HCT116 (cell line): ENCODE data around the gene EEF1AKMT4. TPM values are rescaled to one million over a fixed set of nuclear protein-coding genes. Genes with fewer than 3 reads are reported as not detected.

ENCODE experiments used
- ATAC-seq: fragments of 200-7000 bp; cut with Tn5 transposase; 2 replicates; pipeline ENCODE4 v1.9.1; 2020; ENCODE audit warnings: mild to moderate bottlenecking, moderate library complexity
- BruUV-seq: library from RNA; stranded (reverse); fragments of 400-500 nt; replicated peaks from 2 replicates; lab custom pipeline; 2021; lab: Mats Ljungman, UMichigan
- CTCF ChIA-PET: fragments of 300-600 bp; sonication (Branson Sonifier 250); formaldehyde crosslinking; loops from one replicate; lab custom pipeline; 2021; ENCODE audit warnings: antibody characterized with exemption; lab: Charles Lee
- POLR2A ChIA-PET: fragments of 300-600, 350-600 bp; sonication (Branson Sonifier 250); formaldehyde crosslinking; loops from one replicate; lab custom pipeline; 2021; ENCODE audit warnings: antibody characterized with exemption; lab: Charles Lee
- RAD21 ChIA-PET, 2 experiments: fragments of 300-600 bp; sonication (Branson Sonifier 250); formaldehyde crosslinking; loops; one replicate each; lab custom pipeline; 2023; ENCODE audit warnings: low total read pairs in 2 of 2; ENCODE audit not compliant: uncharacterized antibody in 2 of 2, unreplicated experiment in 2 of 2, low non-redundant PET in 1 of 2; lab: Charles Lee
- DNase-seq: peaks from one replicate; pipeline ENCODE4 v3.0.0-alpha.2; 2010; ENCODE audit warnings: low read depth, low spot score
- H2AFZ ChIP-seq: fragments of 200-600 bp; shearing (Covaris generic), sonication (generic); 2 replicates; pipeline ENCODE4 v1.6.1; 2017; ENCODE audit warnings: low read depth, mixed run types, mixed read lengths, antibody characterized with exemption, low read length; ENCODE audit not compliant: poor library complexity, severe bottlenecking
- H3K27ac ChIP-seq: 2 replicates; pipeline ENCODE4 v1.5.1; 2012; ENCODE audit warnings: low read depth, low read length
- H3K27me3 ChIP-seq: fragments of 200-600 bp; sonication (generic); 2 replicates; pipeline ENCODE4 v1.6.1; 2016; ENCODE audit warnings: mixed run types, low read length, mixed read lengths; ENCODE audit not compliant: insufficient read depth
- H3K36me3 ChIP-seq, 2 experiments: fragments of 200-500 bp in 1 of 2; fragments of 200-600 bp in 1 of 2; sonication (Bioruptor generic) in 1 of 2; sonication (generic) in 1 of 2; 2 replicates each; pipeline versions ENCODE4 v1.5.1 to v1.6.1; 2014 to 2016; ENCODE audit warnings: low read length in 2 of 2, inconsistent platforms in 1 of 2, mixed read lengths in 1 of 2, mixed run types in 1 of 2; ENCODE audit not compliant: insufficient read depth in 2 of 2, control insufficient read depth in 1 of 2
- H3K4me1 ChIP-seq, 2 experiments: fragments of 200-600 bp in 1 of 2; sonication (generic) in 1 of 2; 2 replicates each; pipeline versions ENCODE4 v1.5.1 to v1.6.1; 2012 to 2017; ENCODE audit warnings: low read length in 2 of 2, inconsistent platforms in 1 of 2, mild to moderate bottlenecking in 1 of 2, mixed read lengths in 1 of 2, mixed run types in 1 of 2, moderate library complexity in 1 of 2; ENCODE audit not compliant: insufficient read depth in 2 of 2, control insufficient read depth in 1 of 2
- H3K4me2 ChIP-seq: fragments of 200-600 bp; sonication (generic); 2 replicates; pipeline ENCODE4 v1.6.1; 2017; ENCODE audit warnings: mixed run types, low read length, mixed read lengths
- H3K4me3 ChIP-seq, 2 experiments: fragments of 200-600 bp in 1 of 2; sonication (generic) in 1 of 2; replicated peaks in 1 of 2; 2 replicates each; pipeline ENCODE4 v1.5.1; 2011 to 2016; ENCODE audit warnings: low read length in 2 of 2, control low read depth in 1 of 2, low read depth in 1 of 2, mild to moderate bottlenecking in 1 of 2, mixed read lengths in 1 of 2, mixed run types in 1 of 2
- H3K79me2 ChIP-seq: fragments of 200-600 bp; sonication (generic); 2 replicates; pipeline ENCODE4 v1.6.1; 2017; ENCODE audit warnings: mild to moderate bottlenecking, mixed run types, low read length, moderate library complexity, mixed read lengths; ENCODE audit not compliant: insufficient read depth
- H3K9ac ChIP-seq: fragments of 200-600 bp; sonication (generic); 2 replicates; pipeline ENCODE4 v1.6.1; 2016; ENCODE audit warnings: low read length, mixed read lengths
- H3K9me2 ChIP-seq: fragments of 200-600 bp; sonication (generic), shearing (Covaris generic); 2 replicates; pipeline ENCODE4 v1.6.1; 2017; ENCODE audit warnings: mixed run types, mild to moderate bottlenecking, moderate library complexity; ENCODE audit not compliant: insufficient read depth
- H3K9me3 ChIP-seq, 2 experiments: fragments of 200-500 bp in 1 of 2; fragments of 200-600 bp in 1 of 2; sonication (Bioruptor generic) in 1 of 2; sonication (generic) in 1 of 2; 2 replicates each; pipeline ENCODE4 v1.6.1; 2014 to 2017; ENCODE audit warnings: low read length in 2 of 2, mixed read lengths in 2 of 2, inconsistent platforms in 1 of 2, low read depth in 1 of 2, mild to moderate bottlenecking in 1 of 2, mixed run types in 1 of 2, moderate library complexity in 1 of 2; ENCODE audit not compliant: control insufficient read depth in 1 of 2, insufficient read depth in 1 of 2
- H4K20me1 ChIP-seq: fragments of 200-600 bp; sonication (generic), shearing (Covaris generic); 2 replicates; pipeline ENCODE4 v1.6.1; 2017; ENCODE audit warnings: mixed run types, mild to moderate bottlenecking, moderate library complexity; ENCODE audit not compliant: insufficient read depth
- ATF3 ChIP-seq: IDR thresholded peaks from 2 replicates; pipeline ENCODE4 v1.6.1; 2012
- CEBPB ChIP-seq: IDR thresholded peaks from 2 replicates; pipeline ENCODE4 v1.6.1; 2012; ENCODE audit warnings: low read depth
- CTCF ChIP-seq, 3 experiments: fragments of 200-600 bp in 1 of 3; sonication (generic) in 1 of 3; IDR thresholded peaks in 2 of 3; conservative IDR thresholded peaks in 1 of 3; 2 replicates each; pipeline ENCODE4 v1.5.1; 2012 to 2017; ENCODE audit warnings: low read depth in 2 of 3, low read length in 2 of 3, antibody characterized with exemption in 1 of 3, borderline replicate concordance in 1 of 3, control low read depth in 1 of 3, mild to moderate bottlenecking in 1 of 3, mixed read lengths in 1 of 3, mixed run types in 1 of 3, moderate library complexity in 1 of 3; ENCODE audit not compliant: insufficient read depth in 1 of 3
- EGR1 ChIP-seq: IDR thresholded peaks from 2 replicates; pipeline ENCODE4 v1.6.1; 2012; ENCODE audit warnings: low read depth
- EZH2phosphoT487 ChIP-seq: fragments of 200-600 bp; IDR thresholded peaks from 2 replicates; pipeline ENCODE4 v1.6.1; 2018; ENCODE audit warnings: antibody characterized with exemption, borderline replicate concordance
- FOSL1 ChIP-seq: IDR thresholded peaks from 2 replicates; pipeline ENCODE4 v1.6.1; 2012; ENCODE audit warnings: low read depth
- MAX ChIP-seq: IDR thresholded peaks from 2 replicates; pipeline ENCODE4 v1.6.1; 2012
- POLR2A ChIP-seq: IDR thresholded peaks from 2 replicates; pipeline ENCODE4 v1.7.0; 2011; ENCODE audit warnings: borderline replicate concordance; ENCODE audit not compliant: insufficient read depth, insufficient read length; ENCODE audit errors: extremely low read depth
- POLR2AphosphoS5 ChIP-seq: IDR thresholded peaks from 2 replicates; pipeline ENCODE4 v1.6.1; 2011; ENCODE audit warnings: mild to moderate bottlenecking, low read depth, low read length, moderate library complexity
- RAD21 ChIP-seq: IDR thresholded peaks from 2 replicates; pipeline ENCODE4 v1.6.1; 2012; ENCODE audit warnings: low read depth, mild to moderate bottlenecking
- TCF7L2 ChIP-seq: IDR thresholded peaks from 2 replicates; pipeline ENCODE4 v1.7.0; 2011; ENCODE audit warnings: borderline replicate concordance, inconsistent platforms; ENCODE audit not compliant: insufficient read depth, insufficient read length; ENCODE audit errors: extremely low read depth
- YY1 ChIP-seq: IDR thresholded peaks from 2 replicates; pipeline ENCODE4 v1.6.1; 2011; ENCODE audit warnings: low read length, low read depth, moderate library complexity, mild to moderate bottlenecking; ENCODE audit not compliant: insufficient replicate concordance; ENCODE audit errors: extremely low read depth
- ZFX ChIP-seq: fragments of 450-650 bp; IDR thresholded peaks from 2 replicates; pipeline ENCODE4 v1.6.1; 2017
- ZNF274 ChIP-seq: fragments of 200-500 bp; sonication (Bioruptor generic); IDR thresholded peaks from 2 replicates; pipeline ENCODE4 v1.6.1; 2014; ENCODE audit warnings: mild to moderate bottlenecking, low read depth, low read length, inconsistent platforms
- intact Hi-C: fragments of 100-400 bp; cut with micrococcal nuclease; formaldehyde crosslinking; loops from 2 replicates; pipeline ENCODE4 v1.10.0; 2022
- total RNA-seq: library from RNA; stranded (reverse); gene quantifications from one replicate; pipeline ENCODE4 v1.2.1, GENCODE V29; 2021; ENCODE audit not compliant: unreplicated experiment

Gene EEF1AKMT4
- total RNA-seq, 1 experiment from 2014 or later, result 10.5 TPM

- no peak for TF ChIP-seq YY1
These were observed 56.1 kb downstream of the EEF1AKMT4 start (continued) for GRCh38 chr3:184305577-184305976.

- peaks cover 32% of the 10 kb centered on the region for H3K79me2 ChIP-seq
- no peaks in the 10 kb centered on the region for H3K4me1 ChIP-seq
- H3K27ac ChIP-seq, result no peak overlapping the region
- ChIA-PET CTCF (interaction anchor here (1.2 kb wide), 1 partner anchor 17 kb away, joined by 3 read pairs; no protein-coding TSS in a partner anchor), RAD21 (no interaction called here)
- intact Hi-C loops, result no loop called here
- no TSS peak for BruUV-seq
- no peak overlapping the region for H3K9ac ChIP-seq
- no peaks in the 10 kb centered on the region for H3K27me3 ChIP-seq
- H3K4me3 ChIP-seq, result no peak overlapping the region
- no peaks in the 10 kb centered on the region for H3K9me3 ChIP-seq
- ATAC-seq, result no peak
- H3K4me2 ChIP-seq, result no peak overlapping the region
- H4K20me1 ChIP-seq, result no peaks in the 10 kb centered on the region
- TF ChIP-seq MAX, result no peak
- no peak for TF ChIP-seq RAD21
- no peak for TF ChIP-seq EGR1
- TF ChIP-seq YY1, result no peak
- no peak for TF ChIP-seq CEBPB
- TF ChIP-seq ZFX, result no peak
- no peak for TF ChIP-seq TCF7L2
- no peak for TF ChIP-seq FOSL1
- no peak for TF ChIP-seq CTCF (IDR thresholded peaks at IDR 0.05 in 2 of 3, conservative IDR thresholded peaks at IDR 0.05 in 1 of 3; ENCODE audit: borderline replicate concordance in 1 of 3, insufficient read depth in 1 of 3, low read depth in 2 of 3, low read length in 2 of 3)
- no peak for TF ChIP-seq EZH2phosphoT487
- TF ChIP-seq ATF3, result no peak
- TF ChIP-seq POLR2A, result no peak
- no peak for TF ChIP-seq POLR2AphosphoS5
- TF ChIP-seq ZNF274, result no peak
- TF ChIP-seq, all 23 proteins: peak for 0
- DNase-seq, result no peak
- H2AFZ ChIP-seq, result no peak overlapping the region
- H3K9me2 ChIP-seq, result no peaks in the 10 kb centered on the region
- POLR2A ChIA-PET, result no interaction called here
- H3K36me3 ChIP-seq, result peaks cover 59 to 66% of the 10 kb centered on the region in 2 experiments
These were observed 57.0 kb downstream of the EEF1AKMT4 start for GRCh38 chr3:184306341-184306972.
